GM23248 (cell line): ENCODE data around the gene VLDLR. TPM values are rescaled to one million over a fixed set of nuclear protein-coding genes. Genes with fewer than 3 reads are reported as not detected.

Experiments
- DNase-seq: peaks from one replicate; pipeline ENCODE4 v3.0.0-alpha.2; 2015
- H2AFZ ChIP-seq: fragments of 200-600 bp; sonication (generic); 2 replicates; pipeline ENCODE4 v1.6.1; 2016; ENCODE audit warnings: antibody characterized with exemption
- H3F3A ChIP-seq: fragments of 200-600 bp; sonication (generic); 2 replicates; pipeline ENCODE4 v1.6.1; 2016; ENCODE audit warnings: mild to moderate bottlenecking, antibody characterized with exemption, mixed run types; ENCODE audit not compliant: insufficient read depth
- H3K27ac ChIP-seq: fragments of 200-600 bp; sonication (generic); 2 replicates; pipeline ENCODE4 v1.5.1; 2016; ENCODE audit warnings: mild to moderate bottlenecking
- H3K27me3 ChIP-seq: fragments of 200-600 bp; sonication (generic); replicated peaks from 2 replicates; pipeline ENCODE4 v1.6.1; 2016; ENCODE audit warnings: mild to moderate bottlenecking; ENCODE audit not compliant: insufficient read depth
- H3K36me3 ChIP-seq: fragments of 200-600 bp; sonication (generic); 2 replicates; pipeline ENCODE4 v1.6.1; 2016; ENCODE audit warnings: low read depth, mild to moderate bottlenecking
- H3K4me1 ChIP-seq: fragments of 200-600 bp; sonication (generic); 2 replicates; pipeline ENCODE4 v1.6.1; 2016; ENCODE audit warnings: mild to moderate bottlenecking; ENCODE audit not compliant: insufficient read depth
- H3K4me2 ChIP-seq: fragments of 200-600 bp; sonication (generic); one replicate; pipeline ENCODE4 v1.6.1; 2016; ENCODE audit warnings: mild to moderate bottlenecking; ENCODE audit not compliant: unreplicated experiment
- H3K4me3 ChIP-seq: fragments of 200-600 bp; sonication (generic); 2 replicates; pipeline ENCODE4 v1.5.1; 2016; ENCODE audit warnings: mild to moderate bottlenecking
- H3K79me2 ChIP-seq: fragments of 200-600 bp; sonication (generic); 2 replicates; pipeline ENCODE4 v1.6.1; 2016; ENCODE audit warnings: mild to moderate bottlenecking; ENCODE audit not compliant: insufficient read depth
- H3K9ac ChIP-seq: fragments of 200-600 bp; sonication (generic); 2 replicates; pipeline ENCODE4 v1.6.1; 2016; ENCODE audit warnings: mild to moderate bottlenecking
- H3K9me2 ChIP-seq: fragments of 200-600 bp; sonication (generic); 2 replicates; pipeline ENCODE4 v1.6.1; 2016; ENCODE audit warnings: mixed run types, mild to moderate bottlenecking, moderate library complexity; ENCODE audit not compliant: insufficient read depth
- H3K9me3 ChIP-seq: fragments of 200-600 bp; sonication (generic); one replicate; pipeline ENCODE4 v1.6.1; 2017; ENCODE audit warnings: low read depth
- H4K20me1 ChIP-seq: fragments of 200-600 bp; sonication (generic); 2 replicates; pipeline ENCODE4 v1.6.0; 2016; ENCODE audit not compliant: insufficient read depth
- EZH2 ChIP-seq: fragments of 200-600 bp; sonication (generic); IDR thresholded peaks from 2 replicates; pipeline ENCODE4 v1.6.1; 2018; ENCODE audit warnings: antibody characterized with exemption, mild to moderate bottlenecking; ENCODE audit not compliant: insufficient read depth, poor library complexity, severe bottlenecking
- EZH2phosphoT487 ChIP-seq: fragments of 200-600 bp; sonication (generic); IDR thresholded peaks from 2 replicates; pipeline ENCODE4 v1.6.1; 2018; ENCODE audit warnings: antibody characterized with exemption, moderate library complexity, mild to moderate bottlenecking, low read depth; ENCODE audit not compliant: insufficient read depth
- WGBS, 2 experiments: methylation state at CpG; one replicate each; pipeline ENCODE4 v1.1.6; 2015 to 2017; ENCODE audit warnings: low lambda C conversion rate in 2 of 2, low coverage in 1 of 2; ENCODE audit errors: missing lambda C conversion rate in 2 of 2; 5-methylcytosine and 5-hydroxymethylcytosine counted together
- in situ Hi-C: fragments of 300-500 bp; cut with MboI; formaldehyde crosslinking; loops from 2 replicates; pipeline ENCODE4 v1.15.0; 2020
- polyA plus RNA-seq: library from polyadenylated mRNA; unstranded; fragments of >200 nt; fragmentation: Nextera tagmentation; extraction: Ambion mirVana; gene quantifications from 2 replicates; pipeline ENCODE4 v1.2.1, GENCODE V29; 2016
- total RNA-seq: library from RNA; depleted of rRNA; stranded (reverse); fragments of >200 nt; shearing (Covaris generic); gene quantifications from 2 replicates; pipeline ENCODE4 v1.2.3, GENCODE V29; 2014

The VLDLR gene
- total and polyA plus RNA-seq, 2 experiments from 2014 or later = 15.1 to 29.2 TPM

GRCh38 chr9:2657427-2657826 lies 35.8 kb downstream of the VLDLR start:
- no peak for DNase-seq

GRCh38 chr9:2662496-2662895 lies 40.9 kb downstream of the VLDLR start:
- no peaks in the 10 kb centered on the region for H3K36me3 ChIP-seq
- H3K9me3 ChIP-seq = no peaks in the 10 kb centered on the region
- H2AFZ ChIP-seq = no peak overlapping the region
- in situ Hi-C loops = no loop called here
- H3F3A ChIP-seq = no peaks in the 10 kb centered on the region
- 0 out of 2 replicates have a peak, but pooled peaks cover 5% of the 10 kb centered on the region for H3K4me1 ChIP-seq
- DNase-seq = no peak
- no peaks in the 10 kb centered on the region for H3K79me2 ChIP-seq
- no peak overlapping the region for H3K9ac ChIP-seq
- WGBS, 2 experiments = 96% methylated on average over 7 of the region's 7 CpGs
- no peaks in the 10 kb centered on the region for H4K20me1 ChIP-seq
- no peak overlapping the region for H3K27ac ChIP-seq
- no peaks in the 10 kb centered on the region for H3K9me2 ChIP-seq
- H3K4me3 ChIP-seq = no peak overlapping the region
- no peak overlapping the region for H3K4me2 ChIP-seq
- H3K27me3 ChIP-seq = no peaks in the 10 kb centered on the region
- TF ChIP-seq EZH2phosphoT487 = no peak
- TF ChIP-seq EZH2 = no peak

More at GRCh38 chr9:2657427-2657826, 35.8 kb downstream of the VLDLR start:
- Histone ChIP-seq H3K4me1 (peaks cover 35% of the 10 kb centered on the region), H2AFZ (no peak overlapping the region), H3K4me3 (no peak overlapping the region), H4K20me1 (no peaks in the 10 kb centered on the region), H3K9me3 (no peaks in the 10 kb centered on the region), H3K9me2 (no peaks in the 10 kb centered on the region), H3K27ac (no peak overlapping the region), H3K9ac (no peak overlapping the region), H3K4me2 (no peak overlapping the region), H3K27me3 (no peaks in the 10 kb centered on the region), H3F3A (peaks cover 39% of the 10 kb centered on the region), H3K79me2 (no peaks in the 10 kb centered on the region), H3K36me3 (peaks cover 19% of the 10 kb centered on the region)
- TF ChIP-seq EZH2phosphoT487 (no peak), EZH2 (no peak)
- in situ Hi-C loops = no loop called here
- WGBS, 2 experiments = 85 to 87% methylated on average over 9 of the region's 9 CpGs

- in situ Hi-C loops = no loop called here
- Histone ChIP-seq H3K9ac (no peak overlapping the region), H3K4me1 (0 out of 2 replicates have a peak, but pooled peaks cover 5% of the 10 kb centered on the region), H3K27me3 (no peaks in the 10 kb centered on the region), H3K79me2 (no peaks in the 10 kb centered on the region), H3K36me3 (no peaks in the 10 kb centered on the region), H2AFZ (no peak overlapping the region), H3K27ac (no peak overlapping the region), H3K4me3 (no peak overlapping the region), H4K20me1 (no peaks in the 10 kb centered on the region), H3K9me2 (no peaks in the 10 kb centered on the region), H3K4me2 (no peak overlapping the region), H3K9me3 (no peaks in the 10 kb centered on the region), H3F3A (no peaks in the 10 kb centered on the region)
- 45 to 50% methylated on average over 7 of the region's 7 CpGs for WGBS, 2 experiments
- DNase-seq = no peak
- no peak for TF ChIP-seq EZH2phosphoT487
- no peak for TF ChIP-seq EZH2
Measured at GRCh38 chr9:2663461-2664173, 42.0 kb downstream of the VLDLR start.

GRCh38 chr9:2664174-2665065 lies 42.8 kb downstream of the VLDLR start:
- WGBS, 2 experiments = 52 to 55% methylated on average over 4 of the region's 4 CpGs
- Histone ChIP-seq H2AFZ (no peak overlapping the region), H3K27ac (no peak overlapping the region), H3K27me3 (no peaks in the 10 kb centered on the region), H3F3A (no peaks in the 10 kb centered on the region), H3K4me3 (no peak overlapping the region), H3K9me3 (no peaks in the 10 kb centered on the region), H3K36me3 (no peaks in the 10 kb centered on the region), H3K9ac (no peak overlapping the region), H3K9me2 (no peaks in the 10 kb centered on the region), H4K20me1 (no peaks in the 10 kb centered on the region), H3K79me2 (no peaks in the 10 kb centered on the region), H3K4me1 (0 out of 2 replicates have a peak, but pooled peaks cover 5% of the 10 kb centered on the region), H3K4me2 (no peak overlapping the region)
- DNase-seq = no peak
- TF ChIP-seq EZH2 (no peak), EZH2phosphoT487 (no peak)
- in situ Hi-C loops = no loop called here
